Small intestine (tissue), 7 donors: Measurements from ENCODE around the gene ERC2. TPM values are rescaled to one million over a fixed set of nuclear protein-coding genes. Genes with fewer than 3 reads are reported as not detected.

Source experiments
- DNase-seq, 2 donors: peaks; one replicate each; pipeline versions ENCODE4 v3.0.0 to v3.0.0-alpha.2; 2013
- FAIRE-seq: peaks from 2 replicates; lab custom pipeline; 2012; peaks lifted over from hg19 to GRCh38; lab: Jason Lieb, UNC
- H3K27ac ChIP-seq, 3 donors: one replicate each; pipeline ENCODE4 v1.5.1; 2013; ENCODE audit warnings: low read length in 2 of 3, mild to moderate bottlenecking in 2 of 3, control low read depth in 1 of 3, inconsistent platforms in 1 of 3, low read depth in 1 of 3, moderate library complexity in 1 of 3
- H3K27me3 ChIP-seq, 3 donors: one replicate each; pipeline ENCODE4 v1.6.1; 2013; ENCODE audit warnings: low read length in 3 of 3, inconsistent platforms in 1 of 3; ENCODE audit not compliant: control insufficient read depth in 3 of 3, insufficient read depth in 3 of 3
- H3K36me3 ChIP-seq, 3 donors: one replicate each; pipeline ENCODE4 v1.6.1; 2013; ENCODE audit warnings: low read length in 3 of 3, inconsistent platforms in 1 of 3, low read depth in 1 of 3, mild to moderate bottlenecking in 1 of 3, moderate library complexity in 1 of 3; ENCODE audit not compliant: control insufficient read depth in 3 of 3, insufficient read depth in 2 of 3
- H3K4me1 ChIP-seq, 3 donors: one replicate each; pipeline ENCODE4 v1.6.1; 2013; ENCODE audit warnings: low read length in 2 of 3, inconsistent platforms in 1 of 3, low read depth in 1 of 3, mild to moderate bottlenecking in 1 of 3, moderate library complexity in 1 of 3; ENCODE audit not compliant: control insufficient read depth in 3 of 3, insufficient read depth in 2 of 3
- H3K4me3 ChIP-seq, 3 donors: one replicate each; pipeline ENCODE4 v1.5.1; 2013; ENCODE audit warnings: low read length in 3 of 3, control low read depth in 1 of 3, inconsistent platforms in 1 of 3, low read depth in 1 of 3, mild to moderate bottlenecking in 1 of 3, moderate library complexity in 1 of 3
- H3K9me3 ChIP-seq, 2 donors: one replicate each; pipeline ENCODE4 v1.6.1; 2013; ENCODE audit warnings: low read depth in 1 of 2, low read length in 1 of 2; ENCODE audit not compliant: control insufficient read depth in 2 of 2, insufficient read depth in 1 of 2
- WGBS, 3 donors: extraction: QIAGEN DNeasy Blood & Tissue Kit; methylation state at CpG; one replicate each; pipeline ENCODE4 v1.1.7; 2013; 5-methylcytosine and 5-hydroxymethylcytosine counted together
- polyA plus RNA-seq, 4 donors: library from polyadenylated mRNA; stranded (reverse) in 3 of 4; unstranded in 1 of 4; fragments of 200-250 nt in 3 of 4; fragments of 120-200 nt in 1 of 4; gene quantifications; one replicate each; pipeline versions ENCODE4 v1.2.1 to v1.2.3, GENCODE V29; 2013
- donor health status: healthy with polysubstance abuse.
- donor health status: control.
- donor health status: control.
- donor health status: Bipolar disorder and iron deficiency.
- donor health status: healthy.

The ERC2 gene
- polyA plus RNA-seq, 4 donors: 0.73 to 2.0 TPM; not detected in 2

DNA sequence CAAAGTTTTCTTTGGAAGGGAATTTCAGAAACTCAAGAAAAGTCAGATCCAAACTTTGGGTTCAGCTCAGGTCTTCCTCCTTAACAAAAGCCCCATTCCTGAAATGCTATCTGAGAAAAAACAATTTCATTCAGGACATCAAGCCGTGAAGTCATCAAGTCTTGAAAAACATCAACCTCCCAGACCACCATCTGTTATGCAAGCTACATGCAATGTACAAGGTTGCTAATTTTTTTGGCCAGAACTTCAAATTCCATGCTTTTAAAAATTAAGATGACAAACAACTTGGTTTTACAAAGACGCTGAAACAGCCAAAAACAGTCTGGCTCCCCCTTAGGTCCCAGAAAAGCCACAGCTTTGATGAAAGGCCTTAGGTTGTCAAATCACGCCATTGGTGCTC is 927.3 kb downstream of the ERC2 start:
- FAIRE-seq (no peak), DNase-seq (no peak)
- no peaks in the 10 kb centered on the region for H3K27me3 ChIP-seq
- H3K4me3 ChIP-seq: no peak overlapping the region
- no peak overlapping the region for H3K27ac ChIP-seq
- H3K4me1 ChIP-seq: no peaks in the 10 kb centered on the region
- 73 to 85% (median 77%) methylated on average over 3 of the region's 3 CpGs for WGBS, 3 donors
- H3K9me3 ChIP-seq: no peaks in the 10 kb centered on the region
- no peaks in the 10 kb centered on the region for H3K36me3 ChIP-seq

DNA sequence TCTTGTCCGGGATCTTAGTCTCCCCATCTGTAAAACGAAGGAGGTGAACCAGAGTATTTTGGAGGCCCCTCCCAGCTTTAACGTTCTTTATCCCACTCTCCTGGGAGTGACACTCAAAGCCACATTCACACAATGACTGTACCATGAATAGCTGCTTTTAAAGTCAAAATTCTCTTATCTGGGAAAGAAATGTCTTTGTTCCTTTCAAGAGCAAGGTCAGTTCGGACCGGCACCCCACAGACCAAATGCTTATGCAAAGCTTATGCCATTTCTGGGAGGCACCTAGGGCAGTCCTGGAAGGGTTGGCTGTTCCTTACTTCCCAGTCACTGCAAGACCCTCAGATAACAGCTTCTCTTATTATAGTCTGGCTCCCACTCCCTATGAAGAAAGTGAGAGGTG is 927.7 kb downstream of the ERC2 start:
- FAIRE-seq: no peak
- WGBS, 3 donors: 59 to 76% (median 69%) methylated on average over 5 of the region's 5 CpGs
- H3K9me3 ChIP-seq: no peaks in the 10 kb centered on the region
- no peaks in the 10 kb centered on the region for H3K27me3 ChIP-seq
- DNase-seq: no peak
- H3K4me1 ChIP-seq: no peaks in the 10 kb centered on the region
- no peaks in the 10 kb centered on the region for H3K36me3 ChIP-seq
- no peak overlapping the region for H3K27ac ChIP-seq
- no peak overlapping the region for H3K4me3 ChIP-seq

DNA sequence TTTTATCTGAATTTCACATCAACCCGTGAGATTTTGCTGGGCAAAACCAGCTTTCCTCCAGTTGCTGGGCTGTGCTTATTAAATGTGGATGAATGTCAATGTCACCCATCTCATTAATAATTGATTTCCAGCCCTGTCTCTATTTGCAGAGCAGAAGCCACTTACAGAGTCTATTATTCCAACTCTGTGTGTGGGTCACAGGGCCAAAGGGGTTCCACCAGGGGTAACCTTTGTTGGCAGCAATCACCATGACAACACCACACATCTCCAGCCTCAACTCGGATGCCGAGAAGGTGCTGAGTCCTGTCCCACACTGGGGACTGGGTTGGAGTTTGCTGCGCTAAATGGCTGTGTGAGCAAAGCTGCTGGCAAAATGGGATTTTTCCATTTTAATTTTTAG is 930.1 kb downstream of the ERC2 start:
- FAIRE-seq (no peak), DNase-seq (no peak)
- Histone ChIP-seq H3K9me3 (no peaks in the 10 kb centered on the region), H3K4me3 (no peak overlapping the region), H3K27me3 (no peaks in the 10 kb centered on the region), H3K4me1 (no peaks in the 10 kb centered on the region), H3K36me3 (no peaks in the 10 kb centered on the region), H3K27ac (no peak overlapping the region)
- 68 to 82% (median 81%) methylated on average over 4 of the region's 4 CpGs for WGBS, 3 donors

DNA sequence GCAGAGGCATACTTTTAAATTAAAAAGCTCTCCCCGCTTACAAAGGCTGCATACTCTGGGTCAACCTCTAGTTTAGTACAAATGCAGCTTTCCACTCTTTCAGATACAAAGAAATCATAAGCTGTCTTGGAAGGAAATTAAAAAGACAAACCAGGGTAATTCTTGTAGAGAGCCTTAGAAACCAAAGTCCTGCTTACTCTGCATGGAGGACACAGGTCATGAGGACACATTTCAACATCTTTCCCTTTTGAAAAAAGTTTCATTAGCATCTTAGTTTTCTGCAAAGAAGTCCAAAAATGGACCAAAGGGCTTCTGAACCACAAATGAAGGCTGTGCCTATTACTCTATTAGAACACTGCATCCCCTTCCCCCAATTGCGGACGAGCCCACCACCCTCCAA is 930.7 kb downstream of the ERC2 start:
- peak in 1 of 2 donors; percentile 29 for DNase-seq
- Histone ChIP-seq H3K4me1 (no peaks in the 10 kb centered on the region), H3K36me3 (no peaks in the 10 kb centered on the region), H3K4me3 (no peak overlapping the region), H3K27ac (no peak overlapping the region), H3K27me3 (no peaks in the 10 kb centered on the region), H3K9me3 (no peaks in the 10 kb centered on the region)
- 90 to 94% (median 93%) methylated on average over 3 of the region's 3 CpGs for WGBS, 3 donors
- no peak for FAIRE-seq

DNA sequence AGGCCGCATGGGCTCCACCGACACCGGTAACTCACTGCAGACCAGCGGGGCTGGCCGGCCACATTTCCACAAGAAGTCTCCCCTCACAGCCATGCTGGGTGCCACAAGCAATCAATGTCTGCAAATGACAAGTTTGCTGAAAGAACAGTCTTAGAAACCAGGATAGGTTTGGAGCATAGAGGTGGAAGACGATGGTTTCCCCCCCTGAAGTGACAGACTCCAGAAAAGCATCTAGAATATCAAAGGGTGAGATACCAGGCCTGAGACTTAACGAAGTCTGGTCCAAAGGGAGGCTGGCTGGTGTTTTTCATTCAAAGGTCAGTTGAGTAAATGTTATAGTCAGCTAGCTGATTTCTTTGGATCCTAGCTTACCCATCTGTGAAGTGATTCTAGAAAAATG is 931.1 kb downstream of the ERC2 start:
- FAIRE-seq (no peak), DNase-seq (no peak)
- Histone ChIP-seq H3K36me3 (no peaks in the 10 kb centered on the region), H3K27me3 (no peaks in the 10 kb centered on the region), H3K27ac (no peak overlapping the region), H3K4me3 (no peak overlapping the region), H3K9me3 (no peaks in the 10 kb centered on the region), H3K4me1 (no peaks in the 10 kb centered on the region)
- 80 to 87% (median 84%) methylated on average over 7 of the region's 7 CpGs for WGBS, 3 donors

DNA sequence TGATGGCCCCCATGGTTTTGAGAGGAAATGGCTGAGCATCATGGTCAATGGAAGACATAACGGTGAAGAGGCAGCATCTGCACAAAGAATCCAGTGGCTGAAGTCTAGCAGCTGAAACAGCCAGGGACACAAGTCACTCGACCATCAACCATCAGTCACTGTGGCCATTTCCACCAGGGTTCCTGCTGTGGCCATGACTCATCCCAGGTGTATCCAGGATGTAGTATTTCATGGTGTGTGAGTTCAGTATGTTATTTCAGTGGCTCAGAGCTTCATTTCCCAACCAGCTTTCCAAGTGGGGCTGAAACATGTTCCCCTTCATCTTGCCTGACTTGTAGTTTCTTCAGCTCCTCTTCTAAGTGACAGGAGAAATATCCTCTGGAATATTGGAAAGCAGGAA is 933.4 kb downstream of the ERC2 start:
- H3K4me1 ChIP-seq: no peaks in the 10 kb centered on the region
- FAIRE-seq: no peak
- no peaks in the 10 kb centered on the region for H3K36me3 ChIP-seq
- H3K27ac ChIP-seq: no peak overlapping the region
- H3K27me3 ChIP-seq: no peaks in the 10 kb centered on the region
- 60 to 80% (median 60%) methylated on average over 2 of the region's 2 CpGs for WGBS, 3 donors
- no peak for DNase-seq
- no peak overlapping the region for H3K4me3 ChIP-seq
- H3K9me3 ChIP-seq: no peaks in the 10 kb centered on the region

DNA sequence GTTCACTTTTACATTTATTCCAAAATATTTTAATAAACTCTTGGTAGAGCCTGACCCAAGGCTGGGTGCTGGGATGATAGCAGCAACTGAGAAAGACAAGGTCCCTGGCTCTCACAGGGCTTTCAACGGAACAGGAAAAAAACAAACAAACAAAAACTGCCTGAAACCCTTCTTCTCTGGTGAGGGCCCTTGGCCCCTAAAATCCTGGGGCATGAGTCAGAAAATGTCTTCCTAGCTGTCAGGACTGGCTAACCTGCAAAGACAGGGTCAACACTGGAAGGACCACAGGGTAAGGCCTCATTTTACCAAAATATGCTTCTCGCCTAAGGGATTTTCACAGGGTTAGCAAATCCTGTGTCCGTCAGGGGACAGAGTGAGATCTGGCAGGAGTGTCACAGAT is 935.5 kb downstream of the ERC2 start:
- H3K4me1 ChIP-seq: peaks cover 0 to 3% (median 0%) of the 10 kb centered on the region in 3 donors
- WGBS, 3 donors: 79 to 90% (median 86%) methylated on average over 3 of the region's 3 CpGs
- no peak overlapping the region for H3K4me3 ChIP-seq
- H3K9me3 ChIP-seq: no peaks in the 10 kb centered on the region
- H3K27ac ChIP-seq: no peak overlapping the region
- FAIRE-seq (no peak), DNase-seq (no peak)
- no peaks in the 10 kb centered on the region for H3K27me3 ChIP-seq
- H3K36me3 ChIP-seq: no peaks in the 10 kb centered on the region

DNA sequence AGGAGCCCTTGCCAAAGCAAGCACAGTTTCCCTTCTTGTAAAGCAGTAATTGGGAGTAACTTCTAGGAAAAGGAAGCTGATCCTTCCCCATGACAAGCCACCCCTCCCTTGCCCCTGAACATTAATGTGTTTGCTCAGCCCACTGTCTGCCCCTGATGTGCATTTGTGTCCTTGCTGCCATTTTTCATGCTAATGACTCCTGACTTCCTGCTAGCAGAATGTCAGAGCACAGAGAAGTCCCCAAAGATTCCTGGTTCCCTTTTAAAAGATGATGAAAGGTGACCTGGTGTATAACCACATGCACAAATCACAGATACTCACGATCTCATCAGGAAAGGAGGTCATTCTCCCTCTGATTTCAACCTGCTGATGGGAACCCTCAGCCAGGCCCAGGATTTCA is 936.9 kb downstream of the ERC2 start:
- Histone ChIP-seq H3K9me3 (no peaks in the 10 kb centered on the region), H3K27ac (no peak overlapping the region), H3K27me3 (no peaks in the 10 kb centered on the region), H3K4me1 (peaks cover 0 to 17% (median 0%) of the 10 kb centered on the region in 3 donors), H3K4me3 (no peak overlapping the region), H3K36me3 (no peaks in the 10 kb centered on the region)
- DNase-seq: no peak
- WGBS, 3 donors: 54 to 77% (median 65%) methylated on average over 1 of the region's 1 CpG
- FAIRE-seq: no peak

DNA sequence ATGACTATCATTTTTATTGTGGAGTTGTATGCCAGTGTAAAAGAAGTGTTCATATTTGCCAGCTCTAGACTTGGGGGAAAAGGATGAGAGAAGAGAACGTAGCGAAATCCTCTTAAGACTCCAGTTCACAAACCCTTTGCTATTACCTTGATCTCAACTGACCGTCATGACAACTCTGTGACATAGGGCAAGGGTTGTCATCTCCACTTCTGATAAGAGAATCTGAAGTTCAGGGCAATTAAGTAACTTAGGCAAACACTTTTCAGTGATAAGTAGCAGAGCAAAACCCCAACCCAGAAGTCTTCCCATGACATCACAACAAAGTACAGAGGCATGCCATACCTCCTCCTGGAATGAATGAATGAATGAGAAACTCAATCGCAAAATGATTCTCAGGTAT is 940.9 kb downstream of the ERC2 start:
- Histone ChIP-seq H3K4me3 (no peak overlapping the region), H3K27ac (peak overlapping the region in 1 of 3 donors; percentile 20), H3K27me3 (no peaks in the 10 kb centered on the region), H3K4me1 (peaks cover 0 to 19% (median 0%) of the 10 kb centered on the region in 3 donors), H3K36me3 (no peaks in the 10 kb centered on the region), H3K9me3 (no peaks in the 10 kb centered on the region)
- WGBS, 3 donors: 57 to 72% (median 67%) methylated on average over 4 of the region's 4 CpGs
- FAIRE-seq (no peak), DNase-seq (peak; percentile 14 to 69)
